HUES6 (cell line): ENCODE measurements around the gene MTMR6.

Experiments used
- H3K27ac ChIP-seq: 2 replicates; pipeline ENCODE4 v1.7.0; 2013; ENCODE audit warnings: low read depth, mild to moderate bottlenecking, low read length, inconsistent platforms
- H3K27me3 ChIP-seq: 2 replicates; pipeline ENCODE4 v1.6.1; 2013; ENCODE audit warnings: low read length; ENCODE audit not compliant: control insufficient read depth, insufficient read depth
- H3K36me3 ChIP-seq: 2 replicates; pipeline ENCODE4 v1.6.1; 2013; ENCODE audit warnings: low read length; ENCODE audit not compliant: control insufficient read depth, insufficient read depth
- H3K4me1 ChIP-seq: 2 replicates; pipeline ENCODE4 v1.6.1; 2013; ENCODE audit warnings: low read length; ENCODE audit not compliant: control insufficient read depth, insufficient read depth
- H3K4me3 ChIP-seq: 2 replicates; pipeline ENCODE4 v1.5.1; 2013; ENCODE audit warnings: low read depth, low read length
- H3K9ac ChIP-seq: one replicate; pipeline ENCODE4 v1.6.1; 2013; ENCODE audit warnings: mild to moderate bottlenecking, low read length
- H3K9me3 ChIP-seq: 2 replicates; pipeline ENCODE4 v1.6.1; 2013; ENCODE audit warnings: low read depth, low read length; ENCODE audit not compliant: control insufficient read depth, insufficient read depth

MTMR6 gene

DNA sequence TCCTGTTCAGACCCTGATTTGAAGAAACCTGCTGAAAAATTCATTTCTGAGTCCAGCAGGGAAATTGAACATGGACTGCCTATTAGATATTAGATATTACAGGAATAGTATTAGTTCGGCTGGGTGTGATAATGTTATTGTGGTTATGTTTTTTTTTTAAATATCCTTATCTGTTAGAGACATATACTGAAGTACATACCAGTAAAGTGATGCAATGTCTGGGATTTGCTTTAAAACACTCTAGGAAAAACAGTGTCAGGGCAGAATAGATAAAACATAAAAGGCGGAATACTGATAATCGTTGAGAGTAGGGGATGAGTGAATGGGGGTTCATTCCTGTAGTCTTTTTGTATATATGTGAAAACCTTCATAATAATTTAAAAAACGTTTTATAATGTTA lies 86.5 kb downstream of the MTMR6 start:
- Histone ChIP-seq H3K36me3 (no peaks in the 10 kb centered on the region), H3K9ac (no peak overlapping the region), H3K4me3 (no peak overlapping the region), H3K27ac (no peak overlapping the region), H3K9me3 (no peaks in the 10 kb centered on the region), H3K4me1 (peaks cover 8% of the 10 kb centered on the region), H3K27me3 (no peaks in the 10 kb centered on the region)

DNA sequence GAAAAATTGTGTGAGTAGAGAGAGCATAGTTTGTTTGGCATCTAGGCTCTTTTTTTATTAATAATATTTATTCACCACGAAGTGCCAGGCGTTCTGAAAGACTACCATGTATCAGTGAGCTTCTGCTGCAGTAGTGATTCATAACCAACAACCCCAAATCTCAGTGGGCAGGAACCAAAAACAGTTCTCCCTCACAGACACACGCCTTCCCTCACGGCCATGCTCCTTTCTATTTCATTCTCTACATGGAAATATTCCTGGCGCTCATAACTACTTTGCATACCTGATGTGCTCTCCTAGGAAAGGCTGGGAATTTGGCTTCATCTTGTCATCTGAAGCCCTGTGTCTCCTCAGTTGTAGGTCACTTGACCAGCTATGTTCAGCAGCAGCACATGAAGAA lies 88.6 kb downstream of the MTMR6 start:
- Histone ChIP-seq H3K36me3 (no peaks in the 10 kb centered on the region), H3K27ac (no peak overlapping the region), H3K4me3 (no peak overlapping the region), H3K9ac (no peak overlapping the region), H3K27me3 (no peaks in the 10 kb centered on the region), H3K4me1 (peaks cover 8% of the 10 kb centered on the region), H3K9me3 (peaks cover 3% of the 10 kb centered on the region)

DNA sequence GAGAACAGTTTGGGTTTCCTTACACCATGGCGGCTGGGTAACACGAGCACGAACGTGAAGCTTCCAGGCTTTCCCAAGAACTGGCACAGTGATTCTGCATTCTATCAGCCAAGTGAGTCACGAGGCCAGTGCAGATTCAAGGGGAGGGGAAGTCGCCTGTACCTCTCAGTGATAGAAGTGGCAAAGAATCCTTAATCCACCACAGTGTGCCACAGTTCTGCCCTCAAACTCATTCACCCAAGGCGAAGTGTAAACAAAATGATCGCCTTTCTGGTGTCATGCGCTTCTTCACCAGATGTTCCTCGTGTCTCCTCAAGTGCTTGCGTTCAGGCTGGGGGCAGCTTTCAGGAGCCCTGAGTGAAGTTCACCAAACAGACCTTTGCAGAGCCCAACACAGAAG lies 90.3 kb downstream of the MTMR6 start:
- no peaks in the 10 kb centered on the region for H3K36me3 ChIP-seq
- no peaks in the 10 kb centered on the region for H3K27me3 ChIP-seq
- H3K27ac ChIP-seq = no peak overlapping the region
- H3K4me1 ChIP-seq = no peaks in the 10 kb centered on the region
- H3K4me3 ChIP-seq = no peak overlapping the region
- H3K9ac ChIP-seq = no peak overlapping the region
- peaks cover 3% of the 10 kb centered on the region for H3K9me3 ChIP-seq
